HG03460 (cell line): ENCODE data around the gene RAPGEF2.

Experiments used
- ATAC-seq: cut with Tn5 transposase; IDR thresholded peaks from one replicate; pipeline ENCODE4 v1.9.1; 2021; ENCODE audit not compliant: unreplicated experiment

RAPGEF2 gene

GRCh38 chr4:159273841-159274240, 171.0 kb downstream of the RAPGEF2 start:
- no peak for ATAC-seq

- ATAC-seq, result no peak
Observed at GRCh38 chr4:159278399-159278798, 175.5 kb downstream of the RAPGEF2 start.

GRCh38 chr4:159279084-159279483, 176.2 kb downstream of the RAPGEF2 start:
- no peak for ATAC-seq

- no peak for ATAC-seq
Observed at GRCh38 chr4:159280442-159281172, 177.7 kb downstream of the RAPGEF2 start.

GRCh38 chr4:159281771-159282170, 178.9 kb downstream of the RAPGEF2 start:
- ATAC-seq, result no peak

- no peak for ATAC-seq
Observed at GRCh38 chr4:159282329-159282728, 179.4 kb downstream of the RAPGEF2 start.

GRCh38 chr4:159282944-159283343, 180.1 kb downstream of the RAPGEF2 start:
- ATAC-seq, result no peak

- no peak for ATAC-seq
Observed at GRCh38 chr4:159283696-159284095, 180.8 kb downstream of the RAPGEF2 start.

- ATAC-seq, result no peak
Observed at GRCh38 chr4:159284113-159284512, 181.2 kb downstream of the RAPGEF2 start.

GRCh38 chr4:159284733-159285132, 181.9 kb downstream of the RAPGEF2 start:
- no peak for ATAC-seq

- ATAC-seq, result no peak
Observed at GRCh38 chr4:159287767-159288166, 184.9 kb downstream of the RAPGEF2 start.

- ATAC-seq, result no peak
Observed at GRCh38 chr4:159289682-159290081, 186.8 kb downstream of the RAPGEF2 start.

- no peak for ATAC-seq
Observed at GRCh38 chr4:159290321-159291030, 187.6 kb downstream of the RAPGEF2 start.

- ATAC-seq, result no peak
Observed at GRCh38 chr4:159291176-159291575, 188.3 kb downstream of the RAPGEF2 start.

- no peak for ATAC-seq
Observed at GRCh38 chr4:159292137-159292896, 189.4 kb downstream of the RAPGEF2 start.

GRCh38 chr4:159293811-159294515, 191.1 kb downstream of the RAPGEF2 start:
- ATAC-seq, result no peak

- no peak for ATAC-seq
Observed at GRCh38 chr4:159296061-159296460, 193.2 kb downstream of the RAPGEF2 start.

GRCh38 chr4:159297091-159297490, 194.2 kb downstream of the RAPGEF2 start:
- ATAC-seq, result no peak

- ATAC-seq, result peak; percentile 71
Observed at GRCh38 chr4:159298502-159298901, 195.6 kb downstream of the RAPGEF2 start.

- ATAC-seq, result no peak
Observed at GRCh38 chr4:159303435-159303834, 200.6 kb downstream of the RAPGEF2 start.

- ATAC-seq, result no peak
Observed at GRCh38 chr4:159305129-159305528, 202.2 kb downstream of the RAPGEF2 start.
